Epithelial cell of proximal tubule (primary cell): ENCODE data around the gene TMEM186. TPM values are rescaled to one million over a fixed set of nuclear protein-coding genes. Genes with fewer than 3 reads are reported as not detected.

ENCODE experiments used
- DNase-seq: peaks from one replicate; pipeline ENCODE4 v3.0.0-alpha.2; 2011; ENCODE audit warnings: low read depth
- H3K4me3 ChIP-seq: 2 replicates; pipeline ENCODE4 v1.5.1; 2011; ENCODE audit warnings: low read depth, mild to moderate bottlenecking, low read length
- total RNA-seq: library from RNA; depleted of rRNA; stranded (reverse); fragments of >200 nt; gene quantifications from 2 replicates; pipeline ENCODE4 v1.2.3, GENCODE V29; 2015
- TF ChIP-seq, protein P1 (sequence below): conservative IDR thresholded peaks from 2 replicates; pipeline ENCODE4 v1.5.1; 2012; ENCODE audit warnings: low read depth, mild to moderate bottlenecking, low read length

Gene TMEM186
- total RNA-seq, 1 donor from 2014 or later = 12.6 TPM

DNA sequence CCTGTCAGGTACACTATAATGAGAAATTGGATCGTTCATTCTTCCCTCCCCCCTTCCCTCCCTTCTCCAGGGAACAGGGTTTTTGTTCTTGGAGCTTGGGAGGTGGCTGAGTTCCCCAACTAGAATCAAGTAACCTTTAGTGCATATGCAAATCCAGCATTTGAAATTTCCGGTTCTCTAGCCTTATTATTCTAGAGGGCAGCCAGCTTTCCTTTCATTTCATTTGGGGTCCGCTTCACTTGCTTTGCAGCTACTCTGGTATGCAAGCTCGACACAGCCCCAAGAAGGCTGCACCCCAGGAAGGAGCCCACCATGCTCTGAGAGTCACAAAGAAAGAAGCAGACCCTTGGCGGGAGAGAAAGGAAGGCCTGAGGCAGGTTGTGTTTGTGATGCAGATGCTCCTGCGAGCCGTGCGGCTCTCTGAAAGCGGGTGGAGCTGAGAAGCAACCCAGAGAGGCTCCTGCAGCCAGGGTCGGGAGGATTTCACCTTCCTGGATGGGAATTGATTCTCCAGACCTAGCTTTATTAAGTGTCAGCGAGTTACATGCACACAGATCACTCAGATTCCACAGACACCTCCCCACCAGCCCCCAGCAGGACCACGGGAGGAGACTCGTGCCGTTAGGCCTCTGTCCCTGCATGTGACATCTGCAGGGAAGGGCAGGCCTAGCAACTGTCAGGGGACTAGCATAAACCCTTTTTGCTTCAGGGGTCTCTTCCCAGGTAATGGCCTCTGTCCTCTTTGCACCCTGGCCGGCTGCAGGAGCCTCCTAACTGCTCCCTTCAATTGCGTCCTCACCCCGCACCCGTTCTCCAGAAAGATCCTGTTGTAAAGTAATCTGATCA lies 34.7 kb upstream of the TMEM186 start:
- no peak overlapping the region for H3K4me3 ChIP-seq
- TF ChIP-seq, protein P1, sequence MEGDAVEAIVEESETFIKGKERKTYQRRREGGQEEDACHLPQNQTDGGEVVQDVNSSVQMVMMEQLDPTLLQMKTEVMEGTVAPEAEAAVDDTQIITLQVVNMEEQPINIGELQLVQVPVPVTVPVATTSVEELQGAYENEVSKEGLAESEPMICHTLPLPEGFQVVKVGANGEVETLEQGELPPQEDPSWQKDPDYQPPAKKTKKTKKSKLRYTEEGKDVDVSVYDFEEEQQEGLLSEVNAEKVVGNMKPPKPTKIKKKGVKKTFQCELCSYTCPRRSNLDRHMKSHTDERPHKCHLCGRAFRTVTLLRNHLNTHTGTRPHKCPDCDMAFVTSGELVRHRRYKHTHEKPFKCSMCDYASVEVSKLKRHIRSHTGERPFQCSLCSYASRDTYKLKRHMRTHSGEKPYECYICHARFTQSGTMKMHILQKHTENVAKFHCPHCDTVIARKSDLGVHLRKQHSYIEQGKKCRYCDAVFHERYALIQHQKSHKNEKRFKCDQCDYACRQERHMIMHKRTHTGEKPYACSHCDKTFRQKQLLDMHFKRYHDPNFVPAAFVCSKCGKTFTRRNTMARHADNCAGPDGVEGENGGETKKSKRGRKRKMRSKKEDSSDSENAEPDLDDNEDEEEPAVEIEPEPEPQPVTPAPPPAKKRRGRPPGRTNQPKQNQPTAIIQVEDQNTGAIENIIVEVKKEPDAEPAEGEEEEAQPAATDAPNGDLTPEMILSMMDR = no peak
- no peak for DNase-seq

DNA sequence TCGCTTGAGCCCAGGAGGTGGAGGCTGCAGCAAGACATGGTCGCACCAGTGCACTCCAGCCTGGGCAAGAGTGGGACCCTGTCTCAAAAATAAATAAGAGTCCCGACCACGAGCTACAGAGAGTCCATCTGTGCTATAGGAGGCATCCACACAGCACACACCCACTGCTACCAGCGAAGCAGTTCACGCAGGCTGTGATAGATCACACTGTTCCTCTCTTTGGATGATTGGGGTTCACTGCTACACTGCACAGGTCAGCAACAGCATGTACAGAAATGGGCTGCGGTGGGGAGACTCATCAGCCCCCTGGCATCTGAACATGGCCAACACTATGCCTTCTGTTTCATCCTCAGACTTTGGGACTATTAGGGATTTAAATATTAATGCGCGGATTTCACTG lies 34.0 kb upstream of the TMEM186 start:
- no peak for DNase-seq
- H3K4me3 ChIP-seq = no peak overlapping the region
- TF ChIP-seq, protein P1 = no peak

GRCh38 chr16:8828541-8829165 lies 31.2 kb upstream of the TMEM186 start:
- no peak for DNase-seq
- TF ChIP-seq, protein P1 = no peak
- H3K4me3 ChIP-seq = no peak overlapping the region

DNA sequence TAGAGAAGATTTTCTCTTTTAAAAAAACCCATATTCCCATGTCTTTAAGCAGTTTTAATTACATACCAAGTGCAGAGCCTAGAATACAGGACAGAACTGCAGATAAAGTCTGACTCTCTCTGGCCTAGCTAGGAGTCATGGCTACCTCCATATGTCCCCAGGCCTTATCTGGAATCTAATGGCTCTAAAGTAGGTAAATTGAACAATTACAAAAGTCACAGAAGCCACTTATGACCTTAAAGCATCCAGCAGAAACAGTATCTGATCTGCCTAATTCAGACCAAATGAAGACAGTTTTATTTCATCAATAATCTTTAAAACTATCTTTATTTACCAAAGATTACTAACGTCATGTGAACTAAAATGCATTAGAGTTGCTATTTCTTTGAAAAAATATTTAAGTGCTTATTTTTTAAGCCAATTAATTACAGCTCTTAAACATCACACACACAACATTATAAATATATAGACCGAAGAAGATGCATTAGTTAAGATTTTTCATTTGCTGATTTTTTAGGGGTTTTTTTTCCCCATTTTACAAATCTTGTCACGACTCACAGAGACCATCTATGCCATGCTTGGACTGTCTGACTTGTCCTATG lies 28.9 kb upstream of the TMEM186 start:
- TF ChIP-seq, protein P1 = no peak

GRCh38 chr16:8822403-8822802 lies 25.0 kb upstream of the TMEM186 start:
- TF ChIP-seq, protein P1 = no peak
- no peak overlapping the region for H3K4me3 ChIP-seq
- DNase-seq = no peak

More for the DNA sequence above, 28.9 kb upstream of the TMEM186 start:
- H3K4me3 ChIP-seq = no peak overlapping the region
- no peak for DNase-seq

DNA sequence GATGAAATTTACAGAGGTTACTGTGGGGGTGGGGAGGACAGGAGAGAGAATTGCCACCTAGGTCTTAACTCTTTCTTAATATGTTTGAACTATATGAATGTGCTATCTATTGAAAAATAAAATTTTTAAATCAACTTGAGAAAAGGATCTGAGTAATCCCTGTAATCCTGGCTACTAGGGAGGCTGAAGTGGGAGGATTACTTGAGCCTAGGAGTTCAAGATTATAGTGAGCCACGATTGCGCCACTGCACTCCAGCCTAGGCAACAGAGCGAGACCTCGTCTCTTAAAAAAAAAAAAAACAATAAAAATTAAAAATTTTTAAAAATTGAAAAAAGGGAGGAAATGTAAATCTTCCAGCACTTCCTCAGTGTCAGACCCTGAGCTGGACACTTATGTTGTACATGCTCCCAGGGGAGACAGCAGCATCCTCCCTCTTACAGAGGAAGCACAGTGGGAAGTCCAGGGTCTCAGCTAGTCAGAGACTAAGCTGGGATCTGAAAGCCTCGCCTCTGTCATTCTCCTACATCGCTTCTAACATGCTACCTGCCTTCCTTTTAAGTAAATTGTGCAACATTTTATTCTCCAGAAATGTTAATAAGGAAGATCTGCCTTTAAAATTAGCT lies 22.1 kb upstream of the TMEM186 start:
- TF ChIP-seq, protein P1 = no peak
- H3K4me3 ChIP-seq = no peak overlapping the region
- no peak for DNase-seq
